Transverse colon (tissue), 3 donors: Measurements from ENCODE around the gene PLXDC2.

Experiments used
- CTCF ChIP-seq, 5 experiments: fragments of 200-600 bp in 3 of 5; fragments of 450-650 bp in 2 of 5; sonication (generic) in 3 of 5; IDR thresholded peaks; 1 replicate in 2 of 5; 2 replicates in 3 of 5; pipeline ENCODE4 v1.5.1; 2016 to 2017; ENCODE audit warnings: antibody characterized with exemption in 5 of 5, inconsistent platforms in 3 of 5, mild to moderate bottlenecking in 2 of 5, moderate library complexity in 1 of 5
- POLR2A ChIP-seq: fragments of 450-650 bp; IDR thresholded peaks from one replicate; pipeline ENCODE4 v1.6.1; 2016; ENCODE audit warnings: antibody characterized with exemption, mild to moderate bottlenecking, moderate library complexity

- TF ChIP-seq CTCF (IDR thresholded peaks at IDR 0.05): no peak
- no peak for TF ChIP-seq POLR2A
Observed at GRCh38 chr10:19952224-19953010, 136.2 kb downstream of the PLXDC2 start.
